Astrocyte (in vitro differentiated cells and primary cell): Measurements from ENCODE around the gene IFI44L.

Experiments
- EZH2 ChIP-seq: IDR thresholded peaks from 2 replicates; pipeline ENCODE4 v1.6.1; 2012; ENCODE audit warnings: mild to moderate bottlenecking, low read length, inconsistent platforms; ENCODE audit not compliant: insufficient read depth
- TF ChIP-seq, protein P1 (sequence below): IDR thresholded peaks from 2 replicates; pipeline ENCODE4 v1.5.1; 2011; ENCODE audit warnings: low read depth, mild to moderate bottlenecking, inconsistent platforms, low read length, moderate library complexity; ENCODE audit not compliant: insufficient read depth

DNA sequence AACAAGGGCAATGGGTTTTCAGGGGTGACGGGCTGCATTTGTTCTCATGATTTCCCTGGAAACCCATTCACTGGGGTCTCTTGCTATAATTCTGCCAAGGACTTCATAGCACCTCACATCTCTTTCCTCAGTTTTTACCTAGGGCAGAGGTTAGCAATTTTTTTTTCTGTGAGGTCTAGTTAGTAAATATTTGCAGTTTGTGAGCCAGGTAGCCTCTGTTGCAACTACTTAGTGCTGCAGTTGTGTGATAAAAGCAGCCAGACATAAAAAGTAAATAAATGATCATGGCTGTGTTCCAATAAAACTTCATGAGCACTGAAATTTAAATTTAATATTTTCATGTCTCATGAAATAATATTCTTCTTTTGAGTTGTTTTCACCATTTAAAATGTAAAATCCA, 67.1 kb downstream of the IFI44L start:
- TF ChIP-seq, protein P1, sequence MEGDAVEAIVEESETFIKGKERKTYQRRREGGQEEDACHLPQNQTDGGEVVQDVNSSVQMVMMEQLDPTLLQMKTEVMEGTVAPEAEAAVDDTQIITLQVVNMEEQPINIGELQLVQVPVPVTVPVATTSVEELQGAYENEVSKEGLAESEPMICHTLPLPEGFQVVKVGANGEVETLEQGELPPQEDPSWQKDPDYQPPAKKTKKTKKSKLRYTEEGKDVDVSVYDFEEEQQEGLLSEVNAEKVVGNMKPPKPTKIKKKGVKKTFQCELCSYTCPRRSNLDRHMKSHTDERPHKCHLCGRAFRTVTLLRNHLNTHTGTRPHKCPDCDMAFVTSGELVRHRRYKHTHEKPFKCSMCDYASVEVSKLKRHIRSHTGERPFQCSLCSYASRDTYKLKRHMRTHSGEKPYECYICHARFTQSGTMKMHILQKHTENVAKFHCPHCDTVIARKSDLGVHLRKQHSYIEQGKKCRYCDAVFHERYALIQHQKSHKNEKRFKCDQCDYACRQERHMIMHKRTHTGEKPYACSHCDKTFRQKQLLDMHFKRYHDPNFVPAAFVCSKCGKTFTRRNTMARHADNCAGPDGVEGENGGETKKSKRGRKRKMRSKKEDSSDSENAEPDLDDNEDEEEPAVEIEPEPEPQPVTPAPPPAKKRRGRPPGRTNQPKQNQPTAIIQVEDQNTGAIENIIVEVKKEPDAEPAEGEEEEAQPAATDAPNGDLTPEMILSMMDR = no peak
- no peak for TF ChIP-seq EZH2
